RWPE1 (cell line): ENCODE data around the gene EDIL3.

Experiments used
- CTCF ChIA-PET: fragments of 350-600 bp; sonication (Branson Sonifier 250); formaldehyde crosslinking; extraction: SDS; loops from one replicate; lab custom pipeline; 2021; lab: Yijun Ruan, JAX
- POLR2A ChIA-PET: fragments of 400-600 bp; formaldehyde crosslinking; extraction: SDS; loops from one replicate; lab custom pipeline; 2020; ENCODE audit warnings: antibody characterized with exemption; ENCODE audit not compliant: low non-redundant PET; lab: Yijun Ruan, JAX
- DNase-seq: peaks from one replicate; pipeline ENCODE4 v3.0.0; 2012; ENCODE audit warnings: low spot score
- H3K27ac ChIP-seq: fragments of 450-650 bp; 2 replicates; pipeline ENCODE4 v1.5.1; 2017
- TF ChIP-seq, protein P1 (sequence below): fragments of 450-650 bp; conservative IDR thresholded peaks from 2 replicates; pipeline ENCODE4 v1.5.1; 2017; ENCODE audit warnings: low read depth, mild to moderate bottlenecking

The EDIL3 gene

DNA sequence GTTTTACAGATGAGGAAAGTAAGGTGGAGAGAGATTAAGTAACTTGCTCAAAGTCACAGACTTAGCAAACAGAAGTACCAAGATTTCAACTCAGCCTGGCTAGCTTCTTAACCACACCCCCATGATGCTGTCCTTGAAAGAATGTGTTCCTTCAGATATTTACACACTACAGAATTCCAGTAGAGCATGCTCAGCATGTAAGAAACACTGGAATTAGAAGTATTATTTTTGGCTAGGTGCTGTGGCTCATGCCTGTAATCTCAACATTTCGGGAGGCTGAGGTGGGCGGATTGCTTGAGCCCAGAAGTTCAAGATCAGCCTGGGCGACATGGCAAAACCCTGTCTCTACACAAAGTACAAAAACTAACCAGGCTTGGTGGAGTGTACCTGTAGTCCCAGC is 142.4 kb downstream of the EDIL3 start:
- POLR2A ChIA-PET: no interaction called here
- CTCF ChIA-PET: no interaction called here
- no peak for DNase-seq
- H3K27ac ChIP-seq: no peak overlapping the region
- TF ChIP-seq, protein P1, sequence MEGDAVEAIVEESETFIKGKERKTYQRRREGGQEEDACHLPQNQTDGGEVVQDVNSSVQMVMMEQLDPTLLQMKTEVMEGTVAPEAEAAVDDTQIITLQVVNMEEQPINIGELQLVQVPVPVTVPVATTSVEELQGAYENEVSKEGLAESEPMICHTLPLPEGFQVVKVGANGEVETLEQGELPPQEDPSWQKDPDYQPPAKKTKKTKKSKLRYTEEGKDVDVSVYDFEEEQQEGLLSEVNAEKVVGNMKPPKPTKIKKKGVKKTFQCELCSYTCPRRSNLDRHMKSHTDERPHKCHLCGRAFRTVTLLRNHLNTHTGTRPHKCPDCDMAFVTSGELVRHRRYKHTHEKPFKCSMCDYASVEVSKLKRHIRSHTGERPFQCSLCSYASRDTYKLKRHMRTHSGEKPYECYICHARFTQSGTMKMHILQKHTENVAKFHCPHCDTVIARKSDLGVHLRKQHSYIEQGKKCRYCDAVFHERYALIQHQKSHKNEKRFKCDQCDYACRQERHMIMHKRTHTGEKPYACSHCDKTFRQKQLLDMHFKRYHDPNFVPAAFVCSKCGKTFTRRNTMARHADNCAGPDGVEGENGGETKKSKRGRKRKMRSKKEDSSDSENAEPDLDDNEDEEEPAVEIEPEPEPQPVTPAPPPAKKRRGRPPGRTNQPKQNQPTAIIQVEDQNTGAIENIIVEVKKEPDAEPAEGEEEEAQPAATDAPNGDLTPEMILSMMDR: no peak

DNA sequence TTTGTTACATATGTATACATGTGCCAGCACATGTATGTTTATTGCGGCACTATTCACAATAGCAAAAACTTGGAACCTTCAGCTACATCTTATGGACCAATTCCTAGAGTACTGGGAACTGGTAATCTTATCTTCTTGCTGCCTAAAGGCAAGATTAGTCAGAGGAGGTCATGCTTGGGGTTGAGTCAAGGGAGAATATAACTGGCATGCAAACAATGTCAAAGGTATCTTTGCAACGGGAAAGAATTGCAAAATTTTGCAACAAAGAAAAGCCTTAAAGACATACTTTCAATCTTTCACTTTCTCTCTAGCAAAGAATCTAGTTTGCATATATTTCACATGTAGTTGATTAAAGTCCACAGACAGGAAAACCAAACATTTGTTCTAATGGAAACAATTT is 145.2 kb downstream of the EDIL3 start:
- ChIA-PET POLR2A (no interaction called here), CTCF (interaction anchor here (0.6 kb wide), 1 partner anchor 183 kb away, joined by 3 read pairs; no protein-coding TSS in a partner anchor)
- no peak overlapping the region for H3K27ac ChIP-seq
- TF ChIP-seq, protein P1: no peak
- DNase-seq: peak; percentile 82

DNA sequence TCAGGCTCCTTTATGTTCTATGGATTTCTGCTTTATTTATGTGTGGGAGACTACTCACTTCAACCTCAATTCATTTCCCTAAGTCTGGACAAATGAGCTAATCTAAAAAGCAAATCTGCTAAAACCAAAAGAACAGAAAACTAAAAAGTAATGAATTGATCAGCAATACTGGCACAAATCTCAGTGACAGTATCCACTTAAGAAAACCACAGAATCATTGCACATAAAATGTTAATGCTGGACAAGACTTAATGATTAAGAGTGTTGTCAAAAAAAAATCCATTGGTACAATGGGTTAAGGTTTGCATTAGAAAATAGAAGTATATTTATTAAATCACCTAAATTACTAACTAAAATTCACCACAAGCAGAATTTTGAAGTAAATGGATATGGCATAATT is 147.6 kb downstream of the EDIL3 start:
- no peak for DNase-seq

DNA sequence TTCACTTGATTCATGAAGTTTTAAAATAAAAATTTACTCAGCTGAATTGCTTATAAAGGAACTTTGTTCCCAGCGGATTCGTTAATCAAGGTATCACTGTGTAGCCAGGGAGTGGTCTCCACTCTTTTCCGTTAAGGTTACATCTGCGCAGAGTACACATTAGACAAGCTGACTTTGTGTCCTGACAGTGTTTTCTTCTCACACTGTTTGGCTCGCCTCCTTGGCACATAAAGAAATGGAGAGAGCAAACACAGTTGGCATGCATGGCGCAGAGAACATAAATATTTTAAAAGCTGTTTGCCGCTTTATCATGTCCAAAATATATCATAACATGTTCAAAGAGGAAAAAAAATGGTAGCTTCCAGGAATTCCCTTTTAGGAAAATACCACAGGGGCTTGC is 153.2 kb downstream of the EDIL3 start:
- DNase-seq: no peak
- CTCF ChIA-PET: interaction anchor here (0.7 kb wide), 1 partner anchor 256 kb away, joined by 3 read pairs; no protein-coding TSS in a partner anchor
- TF ChIP-seq, protein P1: no peak
- POLR2A ChIA-PET: no interaction called here
- no peak overlapping the region for H3K27ac ChIP-seq

More for the DNA sequence above, 147.6 kb downstream of the EDIL3 start:
- CTCF ChIA-PET: no interaction called here
- no peak overlapping the region for H3K27ac ChIP-seq
- TF ChIP-seq, protein P1: no peak
- POLR2A ChIA-PET: no interaction called here

DNA sequence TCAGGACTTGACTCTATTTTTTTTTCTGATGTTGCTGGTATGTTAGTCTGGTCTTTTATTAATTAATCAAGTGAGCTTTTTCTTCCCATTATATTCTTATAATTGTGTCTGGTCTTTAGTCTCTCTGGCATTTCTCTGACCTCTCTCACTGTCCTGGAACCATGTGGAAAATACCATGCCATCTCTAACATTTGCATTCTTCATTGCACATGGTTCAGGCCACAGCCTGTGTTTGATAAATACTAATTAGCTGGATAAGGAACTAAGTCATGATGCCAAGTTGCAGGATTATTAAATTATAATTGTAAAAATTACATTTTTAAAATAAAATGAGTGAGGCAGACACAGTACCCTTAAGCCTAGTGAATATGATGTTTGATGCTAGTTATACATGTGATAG is 155.6 kb downstream of the EDIL3 start:
- ChIA-PET CTCF (no interaction called here), POLR2A (no interaction called here)

DNA sequence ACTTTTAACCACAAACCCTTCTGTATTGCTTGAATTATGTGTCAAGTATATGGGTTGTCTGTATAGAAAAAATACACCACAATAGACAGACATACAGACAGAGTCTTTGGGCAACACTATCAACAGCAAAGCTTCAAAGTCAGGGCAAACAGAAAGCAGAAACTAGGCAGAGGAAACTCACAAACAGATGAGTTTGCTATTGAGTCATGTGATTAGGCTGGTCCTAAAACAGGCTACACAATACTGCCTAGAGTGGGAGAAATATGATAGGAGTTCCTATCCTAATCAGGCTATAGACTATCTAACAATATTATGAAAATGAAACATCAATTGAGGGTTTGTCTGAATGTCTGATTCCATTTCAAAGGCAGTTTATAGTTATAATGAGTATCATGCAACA is 156.4 kb downstream of the EDIL3 start:
- CTCF ChIA-PET: no interaction called here
- TF ChIP-seq, protein P1: no peak
- DNase-seq: no peak
- no peak overlapping the region for H3K27ac ChIP-seq
- POLR2A ChIA-PET: no interaction called here

More for the DNA sequence above, 155.6 kb downstream of the EDIL3 start:
- TF ChIP-seq, protein P1: no peak
- no peak for DNase-seq
- no peak overlapping the region for H3K27ac ChIP-seq
